ENCODE measurements around the gene NR2C2AP. TPM values are rescaled to one million over a fixed set of nuclear protein-coding genes. Genes with fewer than 3 reads are reported as not detected.

NR2C2AP gene
- total and polyA plus RNA-seq, 2 donors (not counting 3 experiments of a cell fraction or from before 2014, with no cell fraction given): 11.9 to 17.5 TPM

DNA sequence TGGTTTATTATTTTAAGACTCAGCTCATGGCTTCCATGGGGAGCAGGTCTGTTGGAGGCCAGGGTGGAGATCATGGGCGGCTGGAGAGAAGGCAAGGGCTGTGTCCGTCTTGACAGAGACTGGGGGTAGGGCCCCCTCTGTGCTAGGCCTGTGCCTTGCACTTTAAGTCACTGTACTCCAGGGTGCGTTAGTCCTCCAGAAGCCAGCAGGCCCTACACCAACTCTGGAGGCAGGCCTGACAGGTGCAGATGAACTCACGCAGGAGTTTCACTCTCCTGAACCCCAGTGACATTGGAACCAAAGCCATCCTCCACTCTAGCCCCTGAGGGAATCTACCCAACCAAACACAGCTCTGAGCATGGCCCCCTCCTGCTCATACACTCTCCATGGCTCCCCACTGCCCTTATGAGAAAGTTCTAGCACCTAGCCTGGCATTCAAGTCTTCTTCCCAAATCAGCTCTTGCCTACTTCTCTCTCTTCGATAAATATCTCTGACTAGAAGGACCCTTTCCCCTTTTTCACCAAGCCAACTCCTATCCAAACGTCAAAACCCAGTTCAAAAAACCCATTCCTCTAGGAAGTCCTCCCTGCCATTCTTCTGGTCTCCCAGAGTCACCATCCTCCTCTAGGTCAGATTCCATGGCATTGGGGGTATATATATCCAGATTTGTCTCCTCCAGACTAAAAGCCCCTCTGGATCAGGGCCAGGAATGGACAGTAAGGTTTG is 48.3 kb downstream of the NR2C2AP start:
- FAIRE-seq (no peak), DNase-seq (ENCODE audit: low read depth, low spot score) (no peak)
- Histone ChIP-seq H3K27ac (ENCODE audit: insufficient read depth, low read depth, low read length) (no peak overlapping the region), H3K9ac (replicated peaks; ENCODE audit: extremely low read depth, insufficient read depth, low read length) (no peak overlapping the region), H3K27me3 (ENCODE audit: control insufficient read depth in 2 of 2, insufficient read depth in 2 of 2, low read length in 2 of 2) (no peaks in the 10 kb centered on the region), H3K4me3 (replicated peaks in 1 of 3; ENCODE audit: insufficient read depth in 1 of 3, low read depth in 1 of 3, low read length in 3 of 3) (no peak overlapping the region), H3K36me3 (ENCODE audit: control insufficient read depth in 2 of 2, extremely low read depth in 1 of 2, insufficient read depth in 2 of 2, low read length in 2 of 2) (no peaks in the 10 kb centered on the region), H3K4me1 (ENCODE audit: control insufficient read depth, extremely low read depth, insufficient read depth, low read length) (no peaks in the 10 kb centered on the region), H3K4me2 (ENCODE audit: insufficient read depth, low read length) (no peak overlapping the region), H3K9me1 (replicated peaks; ENCODE audit: control insufficient read depth, extremely low read depth, insufficient read depth, low read length) (no peaks in the 10 kb centered on the region), H2AFZ (ENCODE audit: low read depth, low read length) (no peak overlapping the region), H4K20me1 (replicated peaks; ENCODE audit: control insufficient read depth, extremely low read depth, insufficient read depth, low read length) (no peaks in the 10 kb centered on the region), H3K9me3 (replicated peaks; ENCODE audit: control insufficient read depth, insufficient read depth, low read length) (no peaks in the 10 kb centered on the region), H3K79me2 (ENCODE audit: control insufficient read depth, insufficient read depth, low read length) (no peaks in the 10 kb centered on the region)
- CTCF ChIA-PET: interaction anchor here (0.7 to 4.4 kb wide), 3 partner anchors 9 to 20 kb away, joined by 3 to 23 read pairs (median 9); no protein-coding TSS in a partner anchor
- intact Hi-C loops (cut with micrococcal nuclease): no loop called here
- dilution Hi-C loops (cut with MboI; ENCODE audit: extremely low pct_ligation_motif_present, low sequenced_read_pairs): no loop called here
- no peak for TF ChIP-seq POLR2A (IDR thresholded peaks at IDR 0.05; ENCODE audit: low read depth, low read length)
- no peak for TF ChIP-seq JUN (IDR thresholded peaks at IDR 0.05; ENCODE audit: borderline replicate concordance, insufficient read depth, insufficient read length, low read depth)
- TF ChIP-seq, protein P1, sequence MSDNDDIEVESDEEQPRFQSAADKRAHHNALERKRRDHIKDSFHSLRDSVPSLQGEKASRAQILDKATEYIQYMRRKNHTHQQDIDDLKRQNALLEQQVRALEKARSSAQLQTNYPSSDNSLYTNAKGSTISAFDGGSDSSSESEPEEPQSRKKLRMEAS (IDR thresholded peaks at IDR 0.05; ENCODE audit: insufficient read depth, insufficient read length): no peak
- TF ChIP-seq FOS (IDR thresholded peaks at IDR 0.05; ENCODE audit: borderline replicate concordance, insufficient read depth, low read length): no peak
- no peak for TF ChIP-seq MYC (IDR thresholded peaks at IDR 0.05; ENCODE audit: low read depth, low read length)
- no peak for TF ChIP-seq POLR2AphosphoS5 (IDR thresholded peaks at IDR 0.05; ENCODE audit: insufficient read depth, low read depth, low read length)
- TF ChIP-seq GATA2 (IDR thresholded peaks at IDR 0.05; ENCODE audit: insufficient read depth, insufficient read length, low read depth, low read length): no peak
- no peak for TF ChIP-seq EZH2 (IDR thresholded peaks at IDR 0.05; ENCODE audit: borderline replicate concordance, low read depth, low read length, severe bottlenecking)
- TF ChIP-seq, protein P2, sequence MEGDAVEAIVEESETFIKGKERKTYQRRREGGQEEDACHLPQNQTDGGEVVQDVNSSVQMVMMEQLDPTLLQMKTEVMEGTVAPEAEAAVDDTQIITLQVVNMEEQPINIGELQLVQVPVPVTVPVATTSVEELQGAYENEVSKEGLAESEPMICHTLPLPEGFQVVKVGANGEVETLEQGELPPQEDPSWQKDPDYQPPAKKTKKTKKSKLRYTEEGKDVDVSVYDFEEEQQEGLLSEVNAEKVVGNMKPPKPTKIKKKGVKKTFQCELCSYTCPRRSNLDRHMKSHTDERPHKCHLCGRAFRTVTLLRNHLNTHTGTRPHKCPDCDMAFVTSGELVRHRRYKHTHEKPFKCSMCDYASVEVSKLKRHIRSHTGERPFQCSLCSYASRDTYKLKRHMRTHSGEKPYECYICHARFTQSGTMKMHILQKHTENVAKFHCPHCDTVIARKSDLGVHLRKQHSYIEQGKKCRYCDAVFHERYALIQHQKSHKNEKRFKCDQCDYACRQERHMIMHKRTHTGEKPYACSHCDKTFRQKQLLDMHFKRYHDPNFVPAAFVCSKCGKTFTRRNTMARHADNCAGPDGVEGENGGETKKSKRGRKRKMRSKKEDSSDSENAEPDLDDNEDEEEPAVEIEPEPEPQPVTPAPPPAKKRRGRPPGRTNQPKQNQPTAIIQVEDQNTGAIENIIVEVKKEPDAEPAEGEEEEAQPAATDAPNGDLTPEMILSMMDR (IDR thresholded peaks at IDR 0.05; ENCODE audit: extremely low read depth in 1 of 2, insufficient read depth in 1 of 2, low read depth in 1 of 2, low read length in 2 of 2): no peak
- BruUV-seq (replicated peaks): no TSS peak
- POLR2A ChIA-PET: interaction anchor here (0.6 kb wide), 1 partner anchor 862 kb away, joined by 6 read pairs; no protein-coding TSS in a partner anchor
